SU-DHL-6 (cell line): ENCODE data around the gene PEX13.

Experiments used
- H2AFZ ChIP-seq: fragments of 200-600 bp; sonication (generic); 2 replicates; pipeline ENCODE4 v1.6.1; 2014; ENCODE audit warnings: low read depth, mild to moderate bottlenecking, moderate library complexity, mixed read lengths, antibody characterized with exemption, low read length; ENCODE audit not compliant: severe bottlenecking
- H3F3A ChIP-seq: fragments of 200-600 bp; shearing (Covaris generic); 2 replicates; pipeline ENCODE4 v1.6.0; 2016; ENCODE audit warnings: antibody characterized with exemption, mild to moderate bottlenecking; ENCODE audit not compliant: insufficient read depth
- H3K27ac ChIP-seq: fragments of 200-600 bp; sonication (generic); 2 replicates; pipeline ENCODE4 v1.5.1; 2016; ENCODE audit warnings: low read depth, mild to moderate bottlenecking, low read length, moderate library complexity, mixed read lengths
- H3K27me3 ChIP-seq: fragments of 200-600 bp; sonication (generic), shearing (Covaris generic); 2 replicates; pipeline ENCODE4 v1.6.0; 2014; ENCODE audit warnings: mild to moderate bottlenecking, low read length
- H3K36me3 ChIP-seq: fragments of 200-600 bp; sonication (generic); 2 replicates; pipeline ENCODE4 v1.6.1; 2014; ENCODE audit warnings: mild to moderate bottlenecking, low read length, mixed read lengths
- H3K4me2 ChIP-seq: fragments of 300-600, 200-600 bp; shearing (Covaris generic), sonication (generic); 2 replicates; pipeline ENCODE4 v1.6.0; 2014; ENCODE audit warnings: low read length, low read depth, mild to moderate bottlenecking; ENCODE audit not compliant: poor library complexity, severe bottlenecking
- H3K4me3 ChIP-seq: fragments of 200-600 bp; sonication (generic); 2 replicates; pipeline ENCODE4 v1.5.1; 2014; ENCODE audit warnings: antibody characterized with exemption, low read length, mild to moderate bottlenecking, mixed read lengths; ENCODE audit not compliant: insufficient read depth, poor library complexity, severe bottlenecking
- H3K79me2 ChIP-seq: fragments of 200-600 bp; sonication (generic); 2 replicates; pipeline ENCODE4 v1.6.1; 2014; ENCODE audit warnings: mild to moderate bottlenecking, low read length, moderate library complexity; ENCODE audit not compliant: insufficient read depth
- H3K9ac ChIP-seq: fragments of 200-600 bp; sonication (generic); 2 replicates; pipeline ENCODE4 v1.7.0; 2014; ENCODE audit warnings: mild to moderate bottlenecking, low read length
- H3K9me2 ChIP-seq: fragments of 200-600 bp; sonication (generic); replicated peaks from 2 replicates; pipeline ENCODE4 v1.6.1; 2014; ENCODE audit warnings: low read length; ENCODE audit not compliant: insufficient read depth
- H3K9me3 ChIP-seq: fragments of 200-600 bp; sonication (generic); 2 replicates; pipeline ENCODE4 v1.6.1; 2014; ENCODE audit warnings: low read length, mixed read lengths; ENCODE audit not compliant: insufficient read depth
- H4K20me1 ChIP-seq: fragments of 200-600 bp; sonication (generic); 2 replicates; pipeline ENCODE4 v1.6.1; 2014; ENCODE audit warnings: low read depth, mild to moderate bottlenecking, antibody characterized with exemption, low read length, moderate library complexity, mixed read lengths
- EZH2phosphoT487 ChIP-seq: fragments of 200-600 bp; sonication (generic), shearing (Covaris generic); conservative IDR thresholded peaks from 2 replicates; pipeline ENCODE4 v1.6.1; 2018; ENCODE audit warnings: mild to moderate bottlenecking, antibody characterized with exemption, low read length, moderate library complexity, mixed read lengths
- TF ChIP-seq, protein P1 (sequence below): fragments of 200-600 bp; sonication (generic); IDR thresholded peaks from one replicate; pipeline ENCODE4 v1.5.1; 2017; ENCODE audit warnings: antibody characterized with exemption, mild to moderate bottlenecking, low read length, moderate library complexity; ENCODE audit not compliant: insufficient read depth, poor library complexity, severe bottlenecking

PEX13 gene

DNA sequence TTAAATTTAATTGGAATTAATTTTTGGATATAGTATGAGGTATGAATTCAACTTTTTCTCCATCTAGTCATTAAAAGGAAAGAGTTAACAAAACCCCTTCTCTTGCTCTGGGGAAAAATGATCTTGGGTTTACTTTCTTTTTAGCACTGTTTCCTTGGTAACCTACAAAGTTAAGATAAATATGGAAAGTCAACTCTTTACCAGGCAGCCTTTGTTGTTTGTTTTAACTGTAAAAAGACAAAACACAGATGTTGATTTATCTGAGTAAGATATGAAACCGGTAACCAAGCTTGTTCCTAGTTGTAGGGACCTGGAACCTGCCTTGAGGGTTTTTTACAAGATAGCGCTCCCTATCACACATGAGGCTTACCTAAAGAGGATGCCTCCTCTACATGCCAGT lies 38.0 kb downstream of the PEX13 start:
- H3K4me3 ChIP-seq: no peak overlapping the region
- no peak overlapping the region for H3K9ac ChIP-seq
- H3K9me3 ChIP-seq: no peaks in the 10 kb centered on the region
- no peak overlapping the region for H3K27ac ChIP-seq
- H3K27me3 ChIP-seq: no peaks in the 10 kb centered on the region
- H3K79me2 ChIP-seq: no peaks in the 10 kb centered on the region
- TF ChIP-seq, protein P1, sequence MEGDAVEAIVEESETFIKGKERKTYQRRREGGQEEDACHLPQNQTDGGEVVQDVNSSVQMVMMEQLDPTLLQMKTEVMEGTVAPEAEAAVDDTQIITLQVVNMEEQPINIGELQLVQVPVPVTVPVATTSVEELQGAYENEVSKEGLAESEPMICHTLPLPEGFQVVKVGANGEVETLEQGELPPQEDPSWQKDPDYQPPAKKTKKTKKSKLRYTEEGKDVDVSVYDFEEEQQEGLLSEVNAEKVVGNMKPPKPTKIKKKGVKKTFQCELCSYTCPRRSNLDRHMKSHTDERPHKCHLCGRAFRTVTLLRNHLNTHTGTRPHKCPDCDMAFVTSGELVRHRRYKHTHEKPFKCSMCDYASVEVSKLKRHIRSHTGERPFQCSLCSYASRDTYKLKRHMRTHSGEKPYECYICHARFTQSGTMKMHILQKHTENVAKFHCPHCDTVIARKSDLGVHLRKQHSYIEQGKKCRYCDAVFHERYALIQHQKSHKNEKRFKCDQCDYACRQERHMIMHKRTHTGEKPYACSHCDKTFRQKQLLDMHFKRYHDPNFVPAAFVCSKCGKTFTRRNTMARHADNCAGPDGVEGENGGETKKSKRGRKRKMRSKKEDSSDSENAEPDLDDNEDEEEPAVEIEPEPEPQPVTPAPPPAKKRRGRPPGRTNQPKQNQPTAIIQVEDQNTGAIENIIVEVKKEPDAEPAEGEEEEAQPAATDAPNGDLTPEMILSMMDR: no peak
- no peak for TF ChIP-seq EZH2phosphoT487
- 0 out of 2 replicates have a peak, but pooled peaks cover 8% of the 10 kb centered on the region for H3K36me3 ChIP-seq
- H2AFZ ChIP-seq: no peak overlapping the region
- H4K20me1 ChIP-seq: no peaks in the 10 kb centered on the region
- H3K9me2 ChIP-seq: no peaks in the 10 kb centered on the region
- H3K4me2 ChIP-seq: no peak overlapping the region
- H3F3A ChIP-seq: no peaks in the 10 kb centered on the region

DNA sequence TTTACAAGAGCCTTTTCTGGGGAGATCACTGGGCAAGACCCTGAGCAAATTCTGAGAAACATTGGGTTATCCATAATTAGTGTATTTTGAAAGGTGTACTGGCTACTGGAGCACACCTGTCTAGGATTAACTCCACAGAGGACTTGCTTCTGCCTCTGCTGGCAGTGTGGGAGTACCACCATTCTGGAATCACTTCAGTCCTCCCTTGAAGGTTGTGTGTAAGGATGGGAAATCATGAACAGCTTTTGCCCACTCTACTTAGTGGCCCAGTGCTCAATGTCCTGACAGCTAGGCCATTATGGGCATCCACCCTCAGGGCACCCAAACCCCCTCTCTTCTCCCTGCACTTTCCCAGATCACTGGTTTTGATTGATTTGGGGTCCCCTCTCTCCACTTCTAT lies 40.0 kb downstream of the PEX13 start:
- H3K79me2 ChIP-seq: no peaks in the 10 kb centered on the region
- no peak overlapping the region for H3K9ac ChIP-seq

DNA sequence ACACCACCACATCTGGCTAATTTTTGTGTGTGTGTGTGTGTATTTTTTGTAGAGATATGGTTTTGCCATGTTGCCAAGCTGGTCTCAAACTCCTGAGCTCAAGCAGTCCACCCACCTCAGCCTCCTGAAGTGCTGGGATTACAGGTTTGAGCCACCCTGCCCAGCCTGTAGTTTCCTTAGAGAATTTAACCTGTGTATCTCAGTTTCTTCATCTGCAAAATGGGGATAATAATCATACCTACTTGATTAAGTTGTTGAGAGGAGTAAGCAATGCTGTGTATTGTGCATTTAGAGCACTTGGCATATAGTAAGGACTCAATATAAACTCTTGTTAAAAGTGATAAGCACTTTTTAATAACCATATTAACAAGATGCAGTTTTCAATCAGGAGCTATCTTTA lies 41.9 kb downstream of the PEX13 start:
- Histone ChIP-seq H3K27ac (no peak overlapping the region), H3K36me3 (no peaks in the 10 kb centered on the region), H4K20me1 (no peaks in the 10 kb centered on the region), H3K9me2 (no peaks in the 10 kb centered on the region), H3K9ac (no peak overlapping the region), H2AFZ (no peak overlapping the region), H3K9me3 (no peaks in the 10 kb centered on the region), H3K4me2 (no peak overlapping the region), H3K27me3 (no peaks in the 10 kb centered on the region), H3F3A (0 out of 2 replicates have a peak, but pooled peaks cover 5% of the 10 kb centered on the region), H3K79me2 (no peaks in the 10 kb centered on the region), H3K4me3 (no peak overlapping the region)
- TF ChIP-seq EZH2phosphoT487: no peak
- TF ChIP-seq, protein P1: no peak

More for the DNA sequence above, 40.0 kb downstream of the PEX13 start:
- Histone ChIP-seq H3K4me3 (no peak overlapping the region), H3F3A (0 out of 2 replicates have a peak, but pooled peaks cover 5% of the 10 kb centered on the region), H2AFZ (no peak overlapping the region), H4K20me1 (no peaks in the 10 kb centered on the region), H3K36me3 (no peaks in the 10 kb centered on the region), H3K9me2 (no peaks in the 10 kb centered on the region), H3K27me3 (no peaks in the 10 kb centered on the region), H3K27ac (no peak overlapping the region), H3K4me2 (no peak overlapping the region), H3K9me3 (no peaks in the 10 kb centered on the region)
- TF ChIP-seq, protein P1: no peak
- no peak for TF ChIP-seq EZH2phosphoT487
